HG03280 (cell line): ENCODE measurements around the gene IL24.

Experiments
- ATAC-seq: cut with Tn5 transposase; IDR thresholded peaks from one replicate; pipeline ENCODE4 v1.9.1; 2021; ENCODE audit warnings: mild to moderate bottlenecking, moderate library complexity; ENCODE audit not compliant: unreplicated experiment

Gene IL24

GRCh38 chr1:206878456-206878855 lies 18.8 kb upstream of the IL24 start:
- ATAC-seq, result no peak

DNA sequence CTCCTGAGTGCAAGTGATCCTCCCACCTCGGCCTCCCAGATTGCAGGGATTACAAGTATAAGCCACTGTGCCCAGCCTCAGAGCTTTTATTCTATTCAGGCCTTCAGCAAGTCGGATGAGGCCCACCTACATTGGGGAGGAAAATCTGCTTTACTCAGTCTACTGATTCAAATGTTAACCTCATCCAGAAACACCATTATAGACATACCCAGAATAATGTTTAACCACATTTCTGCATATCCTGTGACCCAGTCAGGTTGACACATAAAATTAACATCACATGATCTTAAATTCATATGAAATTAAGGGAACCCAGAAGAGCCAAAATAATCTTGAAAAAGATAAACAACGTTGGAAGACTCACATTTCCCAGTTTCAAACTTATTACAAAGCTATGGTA lies 16.9 kb upstream of the IL24 start:
- ATAC-seq, result no peak

GRCh38 chr1:206882555-206882954 lies 14.7 kb upstream of the IL24 start:
- no peak for ATAC-seq

DNA sequence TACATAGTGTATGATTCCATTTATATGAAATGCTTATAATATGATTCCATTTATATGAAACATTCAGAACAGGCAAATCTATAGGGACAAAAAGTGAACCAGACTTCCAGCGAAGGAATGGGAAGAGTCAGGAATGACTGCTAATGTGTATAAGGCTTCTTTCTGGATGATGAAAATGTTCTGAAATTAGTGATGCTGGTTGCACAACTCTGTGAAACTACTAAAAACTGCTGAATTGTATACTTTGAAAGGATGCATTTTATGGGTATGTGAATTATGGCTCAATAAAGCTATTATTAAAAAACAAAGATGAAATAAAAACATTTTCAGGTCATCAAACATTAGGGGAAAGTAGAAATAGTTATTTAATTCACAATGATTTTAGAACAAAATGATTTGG lies 14.1 kb upstream of the IL24 start:
- ATAC-seq, result no peak

DNA sequence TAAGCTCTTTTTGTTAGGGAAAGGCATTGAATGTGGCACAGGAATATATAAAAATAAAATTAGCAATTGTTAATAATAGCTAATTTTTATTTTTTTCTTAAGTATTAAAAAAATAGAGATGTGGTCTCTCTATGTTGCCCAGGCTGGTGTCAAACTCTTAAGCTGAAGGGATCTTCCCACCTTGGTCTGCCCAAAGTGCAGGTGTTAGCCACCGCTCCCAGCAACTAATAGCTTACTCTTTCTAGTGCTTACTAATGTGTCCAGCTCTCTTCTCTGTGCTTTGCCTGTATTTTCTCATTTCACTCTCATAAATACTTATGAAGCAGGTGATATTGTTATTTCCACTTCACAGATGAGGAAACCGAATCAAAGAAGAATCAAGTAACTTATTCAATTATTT lies 13.4 kb upstream of the IL24 start:
- ATAC-seq, result no peak

- ATAC-seq, result no peak
Observed at GRCh38 chr1:206885341-206886060, 11.7 kb upstream of the IL24 start.

GRCh38 chr1:206886831-206887230 lies 10.4 kb upstream of the IL24 start:
- ATAC-seq, result no peak

DNA sequence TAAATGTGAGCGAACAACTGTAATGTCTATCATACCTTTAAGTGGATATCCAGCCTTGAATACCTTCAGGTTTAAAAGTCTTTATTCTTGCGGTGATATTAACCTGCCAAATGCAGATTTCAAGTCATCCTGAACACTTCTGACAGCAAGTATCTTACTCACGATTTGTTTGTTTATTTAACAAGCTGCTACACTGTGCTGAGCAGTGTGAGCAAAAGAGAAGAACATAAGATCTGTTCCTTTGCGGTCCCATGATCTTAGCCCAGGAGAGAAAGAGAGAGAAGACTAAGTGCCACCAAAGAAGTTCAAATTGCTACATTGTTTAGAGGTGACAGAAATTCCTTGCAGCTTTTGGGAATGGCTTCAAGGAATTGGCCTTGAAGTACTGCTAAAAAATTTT lies 9.5 kb upstream of the IL24 start:
- ATAC-seq, result no peak

- ATAC-seq, result no peak
Observed at GRCh38 chr1:206890125-206891060, 6.8 kb upstream of the IL24 start.

- no peak for ATAC-seq
Observed at GRCh38 chr1:206891412-206891811, 5.8 kb upstream of the IL24 start.

DNA sequence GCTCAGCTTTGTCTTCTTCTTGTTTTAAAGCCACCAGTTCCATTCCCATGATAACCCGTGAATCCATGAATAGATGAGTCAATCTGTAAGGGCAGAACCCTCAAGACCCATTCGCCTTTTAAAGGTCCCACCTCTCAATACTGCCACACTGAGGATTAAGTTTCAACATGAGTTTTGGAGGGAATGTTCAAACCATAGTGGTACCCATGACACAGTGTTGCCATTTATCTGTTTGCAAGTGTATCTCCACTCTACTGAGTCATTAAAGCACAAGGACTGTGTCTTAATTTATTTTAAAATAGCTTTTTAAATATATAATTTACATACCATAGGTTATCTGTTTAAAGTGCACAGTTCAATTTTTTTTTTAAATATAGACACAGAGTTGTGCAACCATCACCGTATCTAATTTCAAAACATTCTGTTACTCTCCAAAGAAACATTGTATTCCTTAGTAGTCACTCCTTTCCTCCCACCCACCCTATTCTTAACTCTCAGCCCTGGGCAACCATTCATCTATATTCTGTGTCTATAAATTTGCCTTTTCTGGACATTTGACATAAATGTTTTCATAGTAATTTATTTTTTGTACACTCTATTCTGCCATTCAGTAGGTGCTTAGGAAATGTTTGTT lies 4.8 kb upstream of the IL24 start:
- ATAC-seq, result no peak

DNA sequence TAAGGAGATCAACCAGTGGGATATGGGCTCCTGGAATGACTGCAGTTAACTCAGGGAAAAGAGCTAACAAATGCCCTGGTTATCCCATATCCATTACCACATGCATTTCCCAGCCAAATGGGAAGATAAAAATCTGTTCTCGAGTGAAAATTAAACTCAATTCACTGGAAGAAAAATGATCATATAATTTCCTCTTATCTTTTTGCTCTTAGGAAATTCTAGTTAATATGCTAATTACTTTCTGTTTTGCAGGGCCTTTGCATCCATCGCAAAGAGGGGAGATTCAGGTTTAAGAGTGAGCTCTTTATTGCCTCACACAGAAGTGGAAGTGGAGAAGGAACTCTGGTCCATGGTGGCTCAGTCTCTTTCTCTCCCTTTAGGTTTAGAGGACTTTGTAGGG lies 3.9 kb upstream of the IL24 start:
- no peak for ATAC-seq

- no peak for ATAC-seq
Observed at GRCh38 chr1:206895325-206895724, 1.9 kb upstream of the IL24 start.

DNA sequence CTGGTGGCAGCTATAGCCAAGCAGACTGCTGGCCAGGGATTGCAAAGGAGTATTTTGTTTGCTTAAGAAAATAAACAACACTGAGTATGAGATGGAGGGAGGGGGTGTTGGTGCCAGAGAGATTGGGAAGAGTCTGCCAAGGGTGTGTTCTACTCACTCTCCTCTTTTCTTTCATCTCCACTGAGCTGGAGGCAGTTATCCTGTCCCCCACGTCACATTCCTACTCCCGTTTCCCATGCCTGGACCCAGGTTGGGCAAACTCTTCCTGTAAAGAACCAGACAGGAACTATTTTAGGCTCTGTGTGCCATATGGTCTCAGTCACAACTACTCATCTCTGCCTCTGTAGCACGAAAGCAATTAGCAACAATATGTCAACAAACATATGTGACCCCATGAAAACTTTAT lies 1.4 kb upstream of the IL24 start:
- ATAC-seq, result no peak

DNA sequence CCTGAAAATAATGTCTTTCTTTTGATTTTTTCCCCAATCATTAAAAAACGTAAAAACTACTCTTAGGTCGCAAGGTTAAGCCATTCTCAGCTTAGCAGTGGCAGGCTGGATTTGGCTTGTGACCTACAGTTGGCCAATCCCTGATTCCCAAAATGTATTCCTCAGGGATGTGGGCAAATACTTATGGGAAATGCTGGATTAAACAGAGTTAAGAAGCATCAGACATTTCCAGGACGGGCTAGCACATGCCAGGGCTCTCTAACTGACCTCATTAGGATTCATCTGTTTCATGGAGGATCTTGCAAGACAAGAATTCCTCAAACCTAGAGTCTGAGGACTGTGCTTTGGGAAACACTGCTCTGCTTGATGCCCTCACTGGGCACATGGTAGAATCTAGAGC lies 982 bp upstream of the IL24 start:
- ATAC-seq, result no peak

DNA sequence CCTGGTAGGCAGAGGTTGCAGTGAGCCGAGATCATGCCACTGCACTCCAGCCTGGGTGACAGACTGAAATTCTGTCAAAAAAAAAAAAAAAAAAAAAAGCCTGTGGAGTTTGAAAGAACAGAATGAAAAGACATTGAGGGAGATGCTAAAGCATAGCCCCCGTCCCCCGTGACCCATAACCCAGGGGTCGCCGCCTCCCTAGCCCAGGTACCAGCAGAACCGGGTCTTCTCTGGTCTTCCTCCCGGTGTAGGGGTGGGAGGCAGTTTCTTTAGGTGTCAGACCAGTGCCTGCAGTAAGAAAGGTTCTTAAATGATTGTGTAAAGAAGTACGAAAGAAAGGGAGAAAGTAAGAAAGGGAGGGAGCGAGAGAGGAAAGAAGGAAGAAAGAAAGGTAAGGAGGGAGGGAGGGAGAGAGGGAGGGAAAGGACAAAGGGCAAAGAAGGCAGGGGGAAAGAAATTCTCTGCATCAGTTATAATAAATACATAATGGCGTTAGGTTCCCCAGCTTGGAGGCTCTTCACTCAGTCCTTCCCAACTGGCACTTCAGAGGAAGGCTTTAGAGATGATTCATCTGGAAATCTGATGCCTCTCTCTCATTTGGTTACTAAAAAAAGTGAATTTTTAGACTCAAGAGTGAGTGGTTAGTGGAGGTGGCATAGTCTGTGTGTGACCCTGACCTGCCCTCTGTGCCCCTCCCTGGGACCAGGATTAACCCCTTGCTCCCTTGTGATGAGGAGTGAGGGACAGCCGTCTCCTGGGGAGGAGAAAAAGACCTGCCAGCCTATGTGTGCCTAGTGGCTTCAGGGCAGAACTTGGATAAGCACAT lies 1.1 kb downstream of the IL24 start:
- ATAC-seq, result no peak

DNA sequence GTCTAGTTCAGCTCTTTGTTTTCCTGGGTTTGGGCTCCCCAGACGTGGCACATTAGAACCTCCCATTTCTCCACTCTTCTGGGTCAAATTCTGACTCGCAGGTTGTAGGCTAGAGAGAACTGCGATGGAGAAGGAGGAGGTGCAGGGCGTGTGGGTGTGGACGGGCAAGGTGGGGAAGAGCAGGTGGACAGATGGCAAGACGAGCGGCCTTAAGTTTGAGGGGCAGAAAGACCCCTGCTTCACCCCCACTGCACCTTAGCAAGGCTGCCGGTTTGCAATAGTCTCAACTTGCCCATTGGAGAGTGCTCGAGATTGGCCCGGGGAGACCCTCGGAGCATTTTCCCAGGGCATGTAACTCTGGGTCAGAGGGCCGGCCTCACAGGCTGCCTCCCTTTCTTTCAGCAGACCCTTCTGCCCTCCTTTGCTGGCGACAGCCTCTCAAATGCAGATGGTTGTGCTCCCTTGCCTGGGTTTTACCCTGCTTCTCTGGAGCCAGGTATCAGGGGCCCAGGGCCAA lies 1.7 kb downstream of the IL24 start:
- no peak for ATAC-seq

DNA sequence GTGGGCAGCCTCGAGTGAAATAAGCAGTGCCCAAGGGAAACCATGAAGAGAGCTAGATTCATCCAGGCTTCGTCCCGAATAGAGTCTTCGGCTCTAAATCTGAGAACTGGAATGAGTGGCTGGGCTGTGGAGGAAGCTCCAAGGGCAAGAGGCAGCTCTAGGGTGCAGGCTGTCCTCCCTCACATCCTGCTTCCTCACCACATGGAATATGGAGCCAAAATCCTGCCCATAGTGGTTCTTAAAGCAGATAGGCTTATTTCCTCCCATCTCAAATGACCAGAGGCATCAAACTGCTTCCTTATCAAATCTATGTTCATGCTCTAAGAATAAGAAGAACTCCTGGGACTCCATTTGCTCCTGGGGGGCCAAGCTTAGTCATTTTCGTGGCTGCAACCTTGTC lies 2.5 kb downstream of the IL24 start:
- no peak for ATAC-seq

- ATAC-seq, result no peak
Observed at GRCh38 chr1:206900149-206900548, 2.9 kb downstream of the IL24 start.

DNA sequence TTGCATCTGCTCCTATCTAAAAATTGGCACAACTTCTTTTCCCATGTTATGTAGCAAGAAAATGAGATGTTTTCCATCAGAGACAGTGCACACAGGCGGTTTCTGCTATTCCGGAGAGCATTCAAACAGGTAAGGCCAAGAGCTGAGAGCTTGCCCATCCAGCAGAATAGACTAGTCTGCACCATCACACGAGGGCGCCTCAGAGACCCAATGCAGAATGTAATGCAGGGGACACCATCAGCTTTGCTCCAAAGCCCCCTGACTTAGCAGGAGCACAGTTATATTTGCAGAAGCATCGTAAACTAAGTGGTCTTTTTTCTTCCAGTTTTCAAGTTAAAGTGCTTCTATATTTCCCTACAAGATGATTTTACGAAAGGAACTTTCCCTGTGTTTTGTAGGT lies 4.7 kb downstream of the IL24 start:
- no peak for ATAC-seq

- ATAC-seq, result no peak
Observed at GRCh38 chr1:206902702-206903101, 5.5 kb downstream of the IL24 start.
